ENCODE measurements around the gene FOXJ3. TPM values are rescaled to one million over a fixed set of nuclear protein-coding genes. Genes with fewer than 3 reads are reported as not detected.

FOXJ3 gene
- total RNA-seq, 1 donor, result 38.0 TPM

GRCh38 chr1:42170779-42171621, 164.0 kb downstream of the FOXJ3 start:
- TF ChIP-seq CTCF (IDR thresholded peaks at IDR 0.05; ENCODE audit: insufficient read depth, low read length), result no peak
- no peak overlapping the region for H3K4me3 ChIP-seq (ENCODE audit: low read depth, low read length)
- DNase-seq (ENCODE audit: low read depth), result no peak

GRCh38 chr1:42168763-42169162, 166.3 kb downstream of the FOXJ3 start:
- TF ChIP-seq CTCF (IDR thresholded peaks at IDR 0.05; ENCODE audit: insufficient read depth, low read length), result no peak
- no peak overlapping the region for H3K4me3 ChIP-seq (ENCODE audit: low read depth, low read length)
- no peak for DNase-seq (ENCODE audit: low read depth)

GRCh38 chr1:42168391-42168670, 166.7 kb downstream of the FOXJ3 start:
- no peak for TF ChIP-seq CTCF (IDR thresholded peaks at IDR 0.05; ENCODE audit: insufficient read depth, low read length)
- no peak overlapping the region for H3K4me3 ChIP-seq (ENCODE audit: low read depth, low read length)
- no peak for DNase-seq (ENCODE audit: low read depth)

GRCh38 chr1:42167611-42168390, 167.2 kb downstream of the FOXJ3 start:
- DNase-seq (ENCODE audit: low read depth), result no peak
- TF ChIP-seq CTCF (IDR thresholded peaks at IDR 0.05; ENCODE audit: insufficient read depth, low read length), result no peak
- no peak overlapping the region for H3K4me3 ChIP-seq (ENCODE audit: low read depth, low read length)

- TF ChIP-seq CTCF (IDR thresholded peaks at IDR 0.05; ENCODE audit: insufficient read depth, low read length), result no peak
- no peak overlapping the region for H3K4me3 ChIP-seq (ENCODE audit: low read depth, low read length)
- peak; percentile 31 for DNase-seq (ENCODE audit: low read depth)
These were observed 169.4 kb downstream of the FOXJ3 start for GRCh38 chr1:42165511-42166210.

GRCh38 chr1:42164551-42165420, 170.2 kb downstream of the FOXJ3 start, which contains the start of gene GUCA2A:
Gene GUCA2A (minus strand): TSS chr1:42164745. CDS start chr1:42164712, 33 bp downstream.
- no peak within 1 kb of the TSS for H3K4me3 ChIP-seq (ENCODE audit: low read depth, low read length)
- no peak for DNase-seq (ENCODE audit: low read depth)
- no peak for TF ChIP-seq CTCF (IDR thresholded peaks at IDR 0.05; ENCODE audit: insufficient read depth, low read length)

Data from fibroblast of the aortic adventitia (primary cell).